Astrocyte (in vitro differentiated cells and primary cell): ENCODE results near the gene CCNI2. TPM values are rescaled to one million over a fixed set of nuclear protein-coding genes. Genes with fewer than 3 reads are reported as not detected.
A peak's percentile ranks its signal among the peaks of the same experiment; 100 is the strongest.

ENCODE experiments used
- DNase-seq: peaks from one replicate; pipeline ENCODE4 v3.0.0-alpha.2; 2010; ENCODE audit warnings: low read depth
- FAIRE-seq: peaks from 2 replicates; lab custom pipeline; 2011; peaks lifted over from hg19 to GRCh38; lab: Jason Lieb, UNC
- H2AFZ ChIP-seq: 2 replicates; pipeline ENCODE4 v1.6.0; 2012; ENCODE audit warnings: low read depth, low read length, inconsistent platforms
- H3K27ac ChIP-seq: 2 replicates; pipeline ENCODE4 v1.5.1; 2011; ENCODE audit warnings: low read depth, low read length, inconsistent platforms
- H3K27me3 ChIP-seq: 2 replicates; pipeline ENCODE4 v1.6.0; 2011; ENCODE audit warnings: low read length, inconsistent platforms; ENCODE audit not compliant: insufficient read depth
- H3K36me3 ChIP-seq: 2 replicates; pipeline ENCODE4 v1.5.1; 2011; ENCODE audit warnings: low read length, inconsistent platforms; ENCODE audit not compliant: insufficient read depth
- H3K4me1 ChIP-seq: 2 replicates; pipeline ENCODE4 v1.5.1; 2011; ENCODE audit warnings: low read length, inconsistent platforms; ENCODE audit not compliant: insufficient read depth
- H3K4me2 ChIP-seq: 2 replicates; pipeline ENCODE4 v1.6.0; 2012; ENCODE audit warnings: low read length, inconsistent platforms
- H3K4me3 ChIP-seq: 2 replicates; pipeline ENCODE4 v1.5.1; 2011; ENCODE audit warnings: low read depth, mild to moderate bottlenecking, low read length, inconsistent platforms; ENCODE audit not compliant: insufficient read depth
- H3K79me2 ChIP-seq: 2 replicates; pipeline ENCODE4 v1.6.0; 2012; ENCODE audit warnings: mild to moderate bottlenecking, low read length, inconsistent platforms; ENCODE audit not compliant: insufficient read depth
- H3K9ac ChIP-seq: 2 replicates; pipeline ENCODE4 v1.6.0; 2012; ENCODE audit warnings: mild to moderate bottlenecking, low read length, inconsistent platforms
- H3K9me3 ChIP-seq: 2 replicates; pipeline ENCODE4 v1.5.1; 2012; ENCODE audit warnings: low read depth, mild to moderate bottlenecking, low read length, inconsistent platforms; ENCODE audit not compliant: insufficient read depth
- H4K20me1 ChIP-seq: 2 replicates; pipeline ENCODE4 v1.6.0; 2012; ENCODE audit warnings: low read length, inconsistent platforms; ENCODE audit not compliant: insufficient read depth
- H3K27ac Mint-ChIP-seq: one replicate; pipeline ENCODE4 v1.8.0; 2021; ENCODE audit warnings: mild to moderate bottlenecking, mixed read lengths; ENCODE audit not compliant: unreplicated experiment
- H3K27me3 Mint-ChIP-seq: one replicate; pipeline ENCODE4 v1.8.0; 2021; ENCODE audit warnings: low read depth, mixed read lengths; ENCODE audit not compliant: unreplicated experiment
- H3K36me3 Mint-ChIP-seq: one replicate; pipeline ENCODE4 v1.8.0; 2021; ENCODE audit warnings: low read depth, mixed read lengths; ENCODE audit not compliant: unreplicated experiment
- H3K4me1 Mint-ChIP-seq: one replicate; pipeline ENCODE4 v1.8.0; 2021; ENCODE audit warnings: low read depth, mixed read lengths; ENCODE audit not compliant: unreplicated experiment
- H3K4me3 Mint-ChIP-seq: one replicate; pipeline ENCODE4 v1.8.0; 2021; ENCODE audit warnings: mild to moderate bottlenecking, moderate library complexity, mixed read lengths; ENCODE audit not compliant: unreplicated experiment
- H3K9me3 Mint-ChIP-seq: one replicate; pipeline ENCODE4 v1.8.0; 2021; ENCODE audit warnings: mild to moderate bottlenecking, mixed read lengths; ENCODE audit not compliant: unreplicated experiment
- EZH2 ChIP-seq: IDR thresholded peaks from 2 replicates; pipeline ENCODE4 v1.6.1; 2012; ENCODE audit warnings: mild to moderate bottlenecking, low read length, inconsistent platforms; ENCODE audit not compliant: insufficient read depth
- total RNA-seq: library from RNA; stranded (reverse); gene quantifications from 2 replicates; pipeline ENCODE4 v1.2.1, GENCODE V29; 2021
- TF ChIP-seq, protein P1 (sequence below): IDR thresholded peaks from 2 replicates; pipeline ENCODE4 v1.5.1; 2011; ENCODE audit warnings: low read depth, mild to moderate bottlenecking, inconsistent platforms, low read length, moderate library complexity; ENCODE audit not compliant: insufficient read depth

Gene CCNI2
- total RNA-seq, 1 donor from 2014 or later, result 0.16 TPM

GRCh38 chr5:132773601-132774355 is 26.6 kb downstream of the CCNI2 start:
- H3K36me3 ChIP-seq, result no peaks in the 10 kb centered on the region
- no peaks in the 10 kb centered on the region for H3K9me3 Mint-ChIP-seq
- DNase-seq (no peak), FAIRE-seq (no peak)
- H3K9me3 ChIP-seq, result no peaks in the 10 kb centered on the region
- H3K27me3 Mint-ChIP-seq, result no peaks in the 10 kb centered on the region
- no peak overlapping the region for H3K27ac ChIP-seq
- TF ChIP-seq EZH2, result no peak
- H3K4me1 ChIP-seq, result peaks cover 4% of the 10 kb centered on the region
- H3K4me3 Mint-ChIP-seq, result peak overlapping the region; percentile 24
- peaks cover 62% of the 10 kb centered on the region for H4K20me1 ChIP-seq
- no peak overlapping the region for H3K4me2 ChIP-seq
- H3K9ac ChIP-seq, result no peak overlapping the region
- H3K4me1 Mint-ChIP-seq, result peaks cover 47% of the 10 kb centered on the region
- no peaks in the 10 kb centered on the region for H3K27me3 ChIP-seq
- H3K36me3 Mint-ChIP-seq, result peaks cover 6% of the 10 kb centered on the region
- peaks cover 84% of the 10 kb centered on the region for H3K79me2 ChIP-seq
- H3K27ac Mint-ChIP-seq, result no peak overlapping the region
- H2AFZ ChIP-seq, result no peak overlapping the region
- H3K4me3 ChIP-seq, result no peak overlapping the region

GRCh38 chr5:132774406-132774805 is 27.2 kb downstream of the CCNI2 start:
- no peak for FAIRE-seq
- Histone ChIP-seq H3K4me3 (no peak overlapping the region), H3K79me2 (peaks cover 78% of the 10 kb centered on the region), H3K9ac (no peak overlapping the region), H3K36me3 (no peaks in the 10 kb centered on the region), H3K27me3 (no peaks in the 10 kb centered on the region), H3K27ac (no peak overlapping the region), H2AFZ (no peak overlapping the region), H4K20me1 (peaks cover 56% of the 10 kb centered on the region), H3K4me1 (peaks cover 4% of the 10 kb centered on the region), H3K4me2 (no peak overlapping the region), H3K9me3 (no peaks in the 10 kb centered on the region)
- no peaks in the 10 kb centered on the region for H3K9me3 Mint-ChIP-seq
- no peak for DNase-seq
- no peak overlapping the region for H3K27ac Mint-ChIP-seq
- H3K4me1 Mint-ChIP-seq, result peaks cover 45% of the 10 kb centered on the region
- H3K36me3 Mint-ChIP-seq, result peaks cover 6% of the 10 kb centered on the region
- no peaks in the 10 kb centered on the region for H3K27me3 Mint-ChIP-seq
- H3K4me3 Mint-ChIP-seq, result no peak overlapping the region
- TF ChIP-seq, protein P1, sequence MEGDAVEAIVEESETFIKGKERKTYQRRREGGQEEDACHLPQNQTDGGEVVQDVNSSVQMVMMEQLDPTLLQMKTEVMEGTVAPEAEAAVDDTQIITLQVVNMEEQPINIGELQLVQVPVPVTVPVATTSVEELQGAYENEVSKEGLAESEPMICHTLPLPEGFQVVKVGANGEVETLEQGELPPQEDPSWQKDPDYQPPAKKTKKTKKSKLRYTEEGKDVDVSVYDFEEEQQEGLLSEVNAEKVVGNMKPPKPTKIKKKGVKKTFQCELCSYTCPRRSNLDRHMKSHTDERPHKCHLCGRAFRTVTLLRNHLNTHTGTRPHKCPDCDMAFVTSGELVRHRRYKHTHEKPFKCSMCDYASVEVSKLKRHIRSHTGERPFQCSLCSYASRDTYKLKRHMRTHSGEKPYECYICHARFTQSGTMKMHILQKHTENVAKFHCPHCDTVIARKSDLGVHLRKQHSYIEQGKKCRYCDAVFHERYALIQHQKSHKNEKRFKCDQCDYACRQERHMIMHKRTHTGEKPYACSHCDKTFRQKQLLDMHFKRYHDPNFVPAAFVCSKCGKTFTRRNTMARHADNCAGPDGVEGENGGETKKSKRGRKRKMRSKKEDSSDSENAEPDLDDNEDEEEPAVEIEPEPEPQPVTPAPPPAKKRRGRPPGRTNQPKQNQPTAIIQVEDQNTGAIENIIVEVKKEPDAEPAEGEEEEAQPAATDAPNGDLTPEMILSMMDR, result no peak
- no peak for TF ChIP-seq EZH2

DNA sequence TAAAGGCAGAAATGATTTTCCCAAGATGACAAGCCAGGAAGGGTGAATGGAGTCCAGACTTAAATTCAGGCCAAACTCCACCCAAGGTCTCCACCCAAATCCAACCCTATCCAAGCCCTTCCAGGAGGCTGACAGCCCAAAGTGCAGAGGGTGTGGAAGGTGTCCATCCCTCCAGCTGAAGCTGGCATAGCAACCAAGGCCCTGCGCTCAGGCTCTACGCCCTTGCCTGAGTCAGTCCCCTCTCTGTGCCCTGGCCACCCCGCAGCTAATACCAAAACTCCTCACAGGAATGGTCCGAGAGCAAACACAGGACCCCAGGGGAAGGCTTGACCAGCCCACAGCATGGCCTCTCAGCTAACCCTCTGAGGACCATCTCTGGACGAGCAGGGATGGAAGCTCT is 27.7 kb downstream of the CCNI2 start:
- no peak overlapping the region for H3K9ac ChIP-seq
- Mint-ChIP-seq H3K27ac (no peak overlapping the region), H3K4me3 (peak overlapping the region; percentile 92), H3K36me3 (peaks cover 6% of the 10 kb centered on the region), H3K27me3 (no peaks in the 10 kb centered on the region), H3K9me3 (no peaks in the 10 kb centered on the region), H3K4me1 (peaks cover 45% of the 10 kb centered on the region)
- peak overlapping the region; percentile 94 for H3K4me2 ChIP-seq
- FAIRE-seq (no peak), DNase-seq (no peak)
- H3K27ac ChIP-seq, result no peak overlapping the region
- no peaks in the 10 kb centered on the region for H3K27me3 ChIP-seq
- H2AFZ ChIP-seq, result no peak overlapping the region
- peaks cover 53% of the 10 kb centered on the region for H4K20me1 ChIP-seq
- H3K9me3 ChIP-seq, result no peaks in the 10 kb centered on the region
- H3K79me2 ChIP-seq, result peaks cover 75% of the 10 kb centered on the region
- no peak overlapping the region for H3K4me3 ChIP-seq
- H3K4me1 ChIP-seq, result peaks cover 4% of the 10 kb centered on the region
- TF ChIP-seq EZH2, result no peak
- TF ChIP-seq, protein P1, result no peak
- no peaks in the 10 kb centered on the region for H3K36me3 ChIP-seq
